Esophagus muscularis mucosa (tissue), 3 donors: ENCODE measurements around the gene CD244.
"Not testable (repeated sequence)": the region's sequence is repeated elsewhere in the genome, so short reads cannot be mapped to it uniquely, and the experiment has no call there.

Source experiments
- CTCF ChIP-seq, 3 experiments: fragments of 200-600 bp in 2 of 3; fragments of 450-650 bp in 1 of 3; sonication (generic) in 2 of 3; IDR thresholded peaks; one replicate each; pipeline ENCODE4 v1.5.1; 2017 to 2019; ENCODE audit warnings: antibody characterized with exemption in 3 of 3, mild to moderate bottlenecking in 2 of 3, moderate library complexity in 1 of 3
- EP300 ChIP-seq: sonication (generic); formaldehyde crosslinking; IDR thresholded peaks from one replicate; pipeline ENCODE4 v1.6.1; 2017; ENCODE audit warnings: antibody characterized with exemption

GRCh38 chr1:160867651-160868050 is 5.0 kb upstream of the CD244 start:
- not testable (repeated sequence) for TF ChIP-seq CTCF (IDR thresholded peaks at IDR 0.05); EP300
